HepG2 (cell line): ENCODE data around the gene INHA. TPM values are rescaled to one million over a fixed set of nuclear protein-coding genes. Genes with fewer than 3 reads are reported as not detected.

ENCODE experiments used
- ESRRA ChIP-seq: sonication (generic); formaldehyde crosslinking; IDR thresholded peaks from 2 replicates; pipeline ENCODE4 v1.5.1; 2020; ENCODE audit warnings: mild to moderate bottlenecking, low read depth, missing genetic modification reagents
- GABPA ChIP-seq, 2 experiments: IDR thresholded peaks; 2 replicates each; pipeline ENCODE4 v1.6.1; 2011 to 2016; ENCODE audit warnings: low read depth in 2 of 2, low read length in 1 of 2, missing biosample characterization in 1 of 2, missing genetic modification characterization in 1 of 2
- GLI4 ChIP-seq: sonication (generic); formaldehyde crosslinking; IDR thresholded peaks from 2 replicates; pipeline ENCODE4 v1.5.1; 2020; ENCODE audit warnings: missing genetic modification reagents, mild to moderate bottlenecking, moderate library complexity, borderline replicate concordance
- HOXA9 ChIP-seq: sonication (generic); formaldehyde crosslinking; IDR thresholded peaks from 2 replicates; pipeline ENCODE4 v1.8.1; 2022; ENCODE audit warnings: missing genetic modification reagents, mild to moderate bottlenecking, moderate library complexity, borderline replicate concordance
- JUNB ChIP-seq: sonication (generic); formaldehyde crosslinking; IDR thresholded peaks from 2 replicates; pipeline ENCODE4 v1.8.0; 2022; ENCODE audit warnings: missing genetic modification reagents, mild to moderate bottlenecking, borderline replicate concordance
- NFYC ChIP-seq: IDR thresholded peaks from 2 replicates; pipeline ENCODE4 v1.6.1; 2016; ENCODE audit warnings: missing genetic modification reagents, missing compliant biosample characterization
- POLR2AphosphoS2 ChIP-seq: IDR thresholded peaks from 2 replicates; pipeline ENCODE4 v1.6.1; 2011; ENCODE audit warnings: low read depth, low read length, improper control_type of control experiment
- SRSF1 ChIP-seq: fragments of 200-400 bp; formaldehyde crosslinking; optimal IDR thresholded peaks from 2 replicates; pipeline ENCODE3; 2017; ENCODE audit warnings: mild to moderate bottlenecking, low read depth, low read length, moderate library complexity
- ZBTB20 ChIP-seq: sonication (generic); formaldehyde crosslinking; IDR thresholded peaks from 2 replicates; pipeline ENCODE4 v1.8.1; 2023; ENCODE audit warnings: missing genetic modification reagents, low read depth, mild to moderate bottlenecking, borderline replicate concordance
- ZNF101 ChIP-seq: sonication (generic); formaldehyde crosslinking; IDR thresholded peaks from 2 replicates; pipeline ENCODE4 v1.4.0; 2020; ENCODE audit warnings: mild to moderate bottlenecking, low read depth, missing genetic modification reagents, borderline replicate concordance
- ZNF160 ChIP-seq: sonication (generic); formaldehyde crosslinking; IDR thresholded peaks from 2 replicates; pipeline ENCODE4 v1.8.0; 2022; ENCODE audit warnings: mild to moderate bottlenecking, inconsistent platforms, missing genetic modification reagents
- ZNF264 ChIP-seq: sonication (generic); formaldehyde crosslinking; IDR thresholded peaks from 2 replicates; pipeline ENCODE4 v1.4.0; 2020; ENCODE audit warnings: missing genetic modification reagents
- ZNF441 ChIP-seq: sonication (generic); formaldehyde crosslinking; IDR thresholded peaks from 2 replicates; pipeline ENCODE4 v1.7.0; 2021; ENCODE audit warnings: missing genetic modification reagents, borderline replicate concordance
- ZNF510 ChIP-seq: sonication (generic); formaldehyde crosslinking; IDR thresholded peaks from 2 replicates; pipeline ENCODE4 v1.4.0; 2020; ENCODE audit warnings: low read depth, mild to moderate bottlenecking, missing genetic modification reagents
- ZNF558 ChIP-seq: sonication (generic); formaldehyde crosslinking; IDR thresholded peaks from 2 replicates; pipeline ENCODE4 v1.9.0; 2022; ENCODE audit warnings: mild to moderate bottlenecking, missing genetic modification reagents, borderline replicate concordance
- ZNF564 ChIP-seq: sonication (generic); formaldehyde crosslinking; IDR thresholded peaks from 2 replicates; pipeline ENCODE4 v1.8.1; 2023; ENCODE audit warnings: mild to moderate bottlenecking, missing genetic modification reagents
- ZSCAN25 ChIP-seq: sonication (generic); formaldehyde crosslinking; IDR thresholded peaks from 2 replicates; pipeline ENCODE4 v1.8.0; 2022; ENCODE audit warnings: mild to moderate bottlenecking, missing genetic modification reagents
- ZSCAN29 ChIP-seq: sonication (generic); formaldehyde crosslinking; conservative IDR thresholded peaks from 2 replicates; pipeline ENCODE4 v1.4.0; 2020; ENCODE audit warnings: mild to moderate bottlenecking, missing genetic modification reagents
- ZSCAN30 ChIP-seq: sonication (generic); formaldehyde crosslinking; IDR thresholded peaks from 2 replicates; pipeline ENCODE4 v1.5.0; 2020; ENCODE audit warnings: mild to moderate bottlenecking, missing genetic modification reagents
- polyA plus RNA-seq, 8 experiments: library from polyadenylated mRNA; depleted of rRNA in 3 of 8; stranded (reverse) in 7 of 8; unstranded in 1 of 8; fragments of >200 nt; fragmentation: Illumina TruSeq in 4 of 8; extraction: Trizol in 4 of 8; gene quantifications; 2 replicates each; pipeline versions ENCODE4 v1.2.1 to v1.2.3, GENCODE V29; 2011 to 2016; ENCODE audit warnings: low read depth in 4 of 8, missing spikeins in 1 of 8, mixed read lengths in 1 of 8; ENCODE audit not compliant: insufficient read depth in 1 of 8
- total RNA-seq, 5 experiments: library from RNA; depleted of rRNA; stranded (reverse); fragments of >200 nt; fragmentation: Illumina TruSeq; extraction: Trizol; gene quantifications; 2 replicates each; pipeline ENCODE4 v1.2.3, GENCODE V29; 2016; ENCODE audit warnings: low read depth in 1 of 5
- TF ChIP-seq, protein P1 (sequence below): IDR thresholded peaks from 2 replicates; pipeline ENCODE4 v1.6.1; 2016
- TF ChIP-seq, protein P2 (sequence below): sonication (generic); formaldehyde crosslinking; IDR thresholded peaks from 2 replicates; pipeline ENCODE4; 2020; ENCODE audit warnings: missing genetic modification reagents, mild to moderate bottlenecking, borderline replicate concordance
- TF ChIP-seq, protein P3 (sequence below): sonication (generic); formaldehyde crosslinking; IDR thresholded peaks from 2 replicates; pipeline ENCODE4 v1.4.0; 2020; ENCODE audit warnings: missing genetic modification reagents
- TF ChIP-seq, protein P4 (sequence below): IDR thresholded peaks from 2 replicates; pipeline ENCODE4 v1.6.1; 2016; ENCODE audit warnings: missing genetic modification reagents, missing compliant biosample characterization

Gene INHA
- total and polyA plus RNA-seq, 2 of the 13 experiments (the other 11 are each of a cell fraction or from before 2014, with no cell fraction given), result 4.1 to 15.2 TPM

DNA sequence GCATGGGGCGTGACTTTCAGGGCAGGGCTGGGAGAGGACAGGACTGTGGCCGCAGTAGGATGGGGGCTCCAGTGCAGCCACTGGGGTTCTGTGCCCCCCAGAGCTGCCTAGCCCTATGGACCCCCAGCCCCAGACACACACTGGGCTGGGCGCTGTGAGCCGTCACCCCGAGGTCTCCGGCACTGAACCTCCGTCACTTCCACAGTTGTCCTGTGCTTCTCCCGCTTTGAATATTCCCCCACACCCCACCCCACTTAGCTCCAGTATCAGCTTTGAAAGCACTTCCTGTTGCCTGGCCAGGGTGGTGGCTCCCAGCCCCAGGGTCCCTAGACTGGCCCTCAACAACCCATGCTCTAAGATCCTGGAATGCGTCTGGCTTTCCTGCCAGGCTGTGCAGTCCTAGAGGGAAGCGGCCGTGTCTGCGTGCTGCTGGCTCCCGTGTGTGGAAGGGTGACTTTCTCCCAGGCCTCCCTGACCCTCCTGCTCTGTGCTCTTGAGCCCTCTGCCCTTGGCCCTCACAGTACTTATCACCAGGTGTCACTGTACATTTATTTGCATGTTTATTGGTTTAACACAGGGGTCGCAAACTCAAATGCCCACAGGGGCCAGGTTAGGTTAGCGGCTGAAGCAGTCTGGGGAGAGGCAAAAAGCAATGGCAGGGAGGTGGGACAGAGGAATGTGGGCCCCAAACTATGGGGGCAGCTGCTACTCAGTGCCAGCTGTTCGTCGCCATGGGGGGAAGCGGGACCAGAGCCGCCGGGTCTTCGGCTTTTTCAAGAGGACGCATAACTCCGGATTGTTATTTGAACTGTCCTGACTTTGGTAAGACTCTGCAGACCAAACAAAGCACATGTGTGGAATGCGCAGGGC, 10.7 kb upstream of the INHA start (continued):
- peak; percentile 28; the same call in 1 of the 2 replicates for TF ChIP-seq ESRRA (CRISPR knock-in tag)
- TF ChIP-seq NFYC (CRISPR knock-in tag), result no peak
- TF ChIP-seq, protein P1, sequence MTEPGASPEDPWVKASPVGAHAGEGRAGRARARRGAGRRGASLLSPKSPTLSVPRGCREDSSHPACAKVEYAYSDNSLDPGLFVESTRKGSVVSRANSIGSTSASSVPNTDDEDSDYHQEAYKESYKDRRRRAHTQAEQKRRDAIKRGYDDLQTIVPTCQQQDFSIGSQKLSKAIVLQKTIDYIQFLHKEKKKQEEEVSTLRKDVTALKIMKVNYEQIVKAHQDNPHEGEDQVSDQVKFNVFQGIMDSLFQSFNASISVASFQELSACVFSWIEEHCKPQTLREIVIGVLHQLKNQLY (CRISPR knock-in tag), result no peak
- no peak for TF ChIP-seq ZNF510 (CRISPR knock-in tag)
- peak; percentile 20; the same call in 1 of the 2 replicates for TF ChIP-seq ZNF564 (CRISPR knock-in tag)
- no peak for TF ChIP-seq ZSCAN30 (CRISPR knock-in tag)
- TF ChIP-seq ZNF101 (CRISPR knock-in tag), result no peak
- TF ChIP-seq GLI4, result 0 out of 2 replicates have a peak, but pooled peaks have one; percentile 52
- TF ChIP-seq ZNF160 (CRISPR knock-in tag), result 0 out of 2 replicates have a peak, but pooled peaks have one; percentile 14
- TF ChIP-seq GABPA (IDR thresholded peaks at IDR 0.05; ENCODE audit: low read depth, low read length), result no peak
- TF ChIP-seq GABPA (CRISPR knock-in tag; IDR thresholded peaks at IDR 0.05; ENCODE audit: low read depth), result no peak
- TF ChIP-seq, protein P2, sequence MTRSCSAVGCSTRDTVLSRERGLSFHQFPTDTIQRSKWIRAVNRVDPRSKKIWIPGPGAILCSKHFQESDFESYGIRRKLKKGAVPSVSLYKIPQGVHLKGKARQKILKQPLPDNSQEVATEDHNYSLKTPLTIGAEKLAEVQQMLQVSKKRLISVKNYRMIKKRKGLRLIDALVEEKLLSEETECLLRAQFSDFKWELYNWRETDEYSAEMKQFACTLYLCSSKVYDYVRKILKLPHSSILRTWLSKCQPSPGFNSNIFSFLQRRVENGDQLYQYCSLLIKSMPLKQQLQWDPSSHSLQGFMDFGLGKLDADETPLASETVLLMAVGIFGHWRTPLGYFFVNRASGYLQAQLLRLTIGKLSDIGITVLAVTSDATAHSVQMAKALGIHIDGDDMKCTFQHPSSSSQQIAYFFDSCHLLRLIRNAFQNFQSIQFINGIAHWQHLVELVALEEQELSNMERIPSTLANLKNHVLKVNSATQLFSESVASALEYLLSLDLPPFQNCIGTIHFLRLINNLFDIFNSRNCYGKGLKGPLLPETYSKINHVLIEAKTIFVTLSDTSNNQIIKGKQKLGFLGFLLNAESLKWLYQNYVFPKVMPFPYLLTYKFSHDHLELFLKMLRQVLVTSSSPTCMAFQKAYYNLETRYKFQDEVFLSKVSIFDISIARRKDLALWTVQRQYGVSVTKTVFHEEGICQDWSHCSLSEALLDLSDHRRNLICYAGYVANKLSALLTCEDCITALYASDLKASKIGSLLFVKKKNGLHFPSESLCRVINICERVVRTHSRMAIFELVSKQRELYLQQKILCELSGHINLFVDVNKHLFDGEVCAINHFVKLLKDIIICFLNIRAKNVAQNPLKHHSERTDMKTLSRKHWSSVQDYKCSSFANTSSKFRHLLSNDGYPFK, result peak; percentile 18; the same call in 1 of the 2 replicates
- no peak for TF ChIP-seq ZNF264
- no peak for TF ChIP-seq JUNB (CRISPR knock-in tag)
- TF ChIP-seq, protein P3, sequence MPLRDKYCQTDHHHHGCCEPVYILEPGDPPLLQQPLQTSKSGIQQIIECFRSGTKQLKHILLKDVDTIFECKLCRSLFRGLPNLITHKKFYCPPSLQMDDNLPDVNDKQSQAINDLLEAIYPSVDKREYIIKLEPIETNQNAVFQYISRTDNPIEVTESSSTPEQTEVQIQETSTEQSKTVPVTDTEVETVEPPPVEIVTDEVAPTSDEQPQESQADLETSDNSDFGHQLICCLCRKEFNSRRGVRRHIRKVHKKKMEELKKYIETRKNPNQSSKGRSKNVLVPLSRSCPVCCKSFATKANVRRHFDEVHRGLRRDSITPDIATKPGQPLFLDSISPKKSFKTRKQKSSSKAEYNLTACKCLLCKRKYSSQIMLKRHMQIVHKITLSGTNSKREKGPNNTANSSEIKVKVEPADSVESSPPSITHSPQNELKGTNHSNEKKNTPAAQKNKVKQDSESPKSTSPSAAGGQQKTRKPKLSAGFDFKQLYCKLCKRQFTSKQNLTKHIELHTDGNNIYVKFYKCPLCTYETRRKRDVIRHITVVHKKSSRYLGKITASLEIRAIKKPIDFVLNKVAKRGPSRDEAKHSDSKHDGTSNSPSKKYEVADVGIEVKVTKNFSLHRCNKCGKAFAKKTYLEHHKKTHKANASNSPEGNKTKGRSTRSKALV (CRISPR knock-in tag), result no peak
- 0 out of 2 replicates have a peak, but pooled peaks have one; percentile 34 for TF ChIP-seq ZSCAN25 (CRISPR knock-in tag)
- TF ChIP-seq HOXA9 (CRISPR knock-in tag), result no peak
- TF ChIP-seq, protein P4, sequence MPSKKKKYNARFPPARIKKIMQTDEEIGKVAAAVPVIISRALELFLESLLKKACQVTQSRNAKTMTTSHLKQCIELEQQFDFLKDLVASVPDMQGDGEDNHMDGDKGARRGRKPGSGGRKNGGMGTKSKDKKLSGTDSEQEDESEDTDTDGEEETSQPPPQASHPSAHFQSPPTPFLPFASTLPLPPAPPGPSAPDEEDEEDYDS, result no peak
- TF ChIP-seq ZBTB20 (CRISPR knock-in tag), result peak; percentile 43; the same call in 1 of the 2 replicates
- TF ChIP-seq ZNF441 (CRISPR knock-in tag), result no peak
- no peak for TF ChIP-seq POLR2AphosphoS2
- TF ChIP-seq ZNF558 (CRISPR knock-in tag), result no peak
- TF ChIP-seq SRSF1, result peak; percentile 36
- peak; percentile 45; the same call in 1 of the 2 replicates for TF ChIP-seq ZSCAN29 (CRISPR knock-in tag)
